Osteoblast (primary cell): ENCODE data around the gene INAVA. TPM values are rescaled to one million over a fixed set of nuclear protein-coding genes. Genes with fewer than 3 reads are reported as not detected.
"Not testable (repeated sequence)": the region's sequence is repeated elsewhere in the genome, so short reads cannot be mapped to it uniquely, and the experiment has no call there.

ENCODE experiments used
- DNase-seq: peaks from one replicate; pipeline ENCODE4 v3.0.0; 2011; ENCODE audit warnings: low spot score, mixed read lengths; ENCODE audit not compliant: insufficient read length; ENCODE audit errors: missing footprints
- H2AFZ ChIP-seq: 2 replicates; pipeline ENCODE4 v1.6.0; 2011; ENCODE audit warnings: mild to moderate bottlenecking, low read length
- H3K27ac ChIP-seq: 2 replicates; pipeline ENCODE4 v1.5.1; 2011; ENCODE audit warnings: mild to moderate bottlenecking, low read depth, low read length, moderate library complexity
- H3K27me3 ChIP-seq: 2 replicates; pipeline ENCODE4 v1.6.0; 2012; ENCODE audit warnings: mild to moderate bottlenecking, control low read depth, inconsistent platforms, low read length, moderate library complexity; ENCODE audit not compliant: insufficient read depth
- H3K36me3 ChIP-seq: 2 replicates; pipeline ENCODE4 v1.5.1; 2011; ENCODE audit warnings: mild to moderate bottlenecking, low read length, control low read depth, moderate library complexity; ENCODE audit not compliant: insufficient read depth
- H3K4me1 ChIP-seq: 2 replicates; pipeline ENCODE4 v1.5.1; 2011; ENCODE audit warnings: mild to moderate bottlenecking, low read length, control low read depth, moderate library complexity; ENCODE audit not compliant: insufficient read depth
- H3K4me2 ChIP-seq: 2 replicates; pipeline ENCODE4 v1.6.0; 2011; ENCODE audit warnings: mild to moderate bottlenecking, low read length; ENCODE audit not compliant: insufficient read depth
- H3K4me3 ChIP-seq: fragments of 200-600 bp; sonication (generic); 3 replicates; pipeline ENCODE4 v1.5.1; 2012; ENCODE audit warnings: mild to moderate bottlenecking, low read length, inconsistent platforms; ENCODE audit not compliant: insufficient read depth
- H3K79me2 ChIP-seq: 2 replicates; pipeline ENCODE4 v1.6.0; 2012; ENCODE audit warnings: mild to moderate bottlenecking, low read length, control low read depth, inconsistent platforms; ENCODE audit not compliant: insufficient read depth
- H3K9me3 ChIP-seq: 2 replicates; pipeline ENCODE4 v1.5.1; 2011; ENCODE audit warnings: low read depth, low read length, control low read depth
- H4K20me1 ChIP-seq: 2 replicates; pipeline ENCODE4 v1.6.0; 2012; ENCODE audit warnings: mild to moderate bottlenecking, low read length, control low read depth; ENCODE audit not compliant: insufficient read depth
- CTCF ChIP-seq: IDR thresholded peaks from 2 replicates; pipeline ENCODE4 v1.5.1; 2011; ENCODE audit warnings: mild to moderate bottlenecking, low read depth, low read length, moderate library complexity; ENCODE audit errors: extremely low read depth
- total RNA-seq: library from RNA; depleted of rRNA; stranded (reverse); fragments of >200 nt; gene quantifications from 2 replicates; pipeline ENCODE4 v1.2.3, GENCODE V29; 2012

INAVA gene
- total RNA-seq, 1 donor, result 0.36 TPM

- no peak overlapping the region for H3K4me3 ChIP-seq
- no peak for TF ChIP-seq CTCF
- no peak overlapping the region for H2AFZ ChIP-seq
- no peak for DNase-seq
- H3K27me3 ChIP-seq, result peaks cover 13% of the 10 kb centered on the region
- H3K4me1 ChIP-seq, result no peaks in the 10 kb centered on the region
- H3K4me2 ChIP-seq, result no peak overlapping the region
- no peaks in the 10 kb centered on the region for H4K20me1 ChIP-seq
- no peaks in the 10 kb centered on the region for H3K79me2 ChIP-seq
- H3K9me3 ChIP-seq, result no peaks in the 10 kb centered on the region
- no peaks in the 10 kb centered on the region for H3K36me3 ChIP-seq
- H3K27ac ChIP-seq, result no peak overlapping the region
These were observed 40.1 kb downstream of the INAVA start for GRCh38 chr1:200934676-200935245.

GRCh38 chr1:200935286-200935962, 40.7 kb downstream of the INAVA start:
- peaks cover 13% of the 10 kb centered on the region for H3K27me3 ChIP-seq
- H4K20me1 ChIP-seq, H3K4me2 ChIP-seq, H3K36me3 ChIP-seq, H3K9me3 ChIP-seq, H3K27ac ChIP-seq, H3K4me1 ChIP-seq, H3K4me3 ChIP-seq, DNase-seq, H3K79me2 ChIP-seq, H2AFZ ChIP-seq: not testable (repeated sequence)

- H2AFZ ChIP-seq, result no peak overlapping the region
- H3K4me2 ChIP-seq, result no peak overlapping the region
- H3K27ac ChIP-seq, result no peak overlapping the region
- H3K4me3 ChIP-seq, result no peak overlapping the region
- H3K9me3 ChIP-seq, result no peaks in the 10 kb centered on the region
- no peak for TF ChIP-seq CTCF
- H3K79me2 ChIP-seq, result no peaks in the 10 kb centered on the region
- DNase-seq, result no peak
- no peaks in the 10 kb centered on the region for H3K4me1 ChIP-seq
- H3K36me3 ChIP-seq, result no peaks in the 10 kb centered on the region
- H4K20me1 ChIP-seq, result no peaks in the 10 kb centered on the region
- H3K27me3 ChIP-seq, result peaks cover 10% of the 10 kb centered on the region
These were observed 44.3 kb downstream of the INAVA start for GRCh38 chr1:200938955-200939354.

GRCh38 chr1:200945111-200945510, 50.4 kb downstream of the INAVA start:
- Histone ChIP-seq H3K4me1 (no peaks in the 10 kb centered on the region), H2AFZ (no peak overlapping the region), H3K4me2 (no peak overlapping the region), H3K4me3 (no peak overlapping the region), H3K27me3 (peaks cover 7% of the 10 kb centered on the region), H3K79me2 (no peaks in the 10 kb centered on the region), H3K27ac (no peak overlapping the region), H3K36me3 (no peaks in the 10 kb centered on the region), H3K9me3 (peaks cover 4% of the 10 kb centered on the region), H4K20me1 (no peaks in the 10 kb centered on the region)
- TF ChIP-seq CTCF, result no peak
- no peak for DNase-seq
